CD4-positive, alpha-beta T cell treated with Interleukin-6 for 4 hours (primary cell): ENCODE measurements around the gene SPATA13.
"Not testable (repeated sequence)": the region's sequence is repeated elsewhere in the genome, so short reads cannot be mapped to it uniquely, and the experiment has no call there.

Experiments
- DNase-seq: peaks from one replicate; pipeline ENCODE4 v3.0.0-alpha.2; 2020; ENCODE audit warnings: mixed read lengths

SPATA13 gene

GRCh38 chr13:24202215-24202614, 41.7 kb downstream of the SPATA13 start:
- DNase-seq: no peak

GRCh38 chr13:24203273-24203672, 42.8 kb downstream of the SPATA13 start:
- DNase-seq: no peak

GRCh38 chr13:24203811-24204210, 43.3 kb downstream of the SPATA13 start:
- DNase-seq: peak; percentile 17

- DNase-seq: not testable (repeated sequence)
These were observed 44.6 kb downstream of the SPATA13 start for GRCh38 chr13:24205076-24205475.

GRCh38 chr13:24207841-24208667, 47.5 kb downstream of the SPATA13 start:
- DNase-seq: no peak

- no peak for DNase-seq
These were observed 48.6 kb downstream of the SPATA13 start for GRCh38 chr13:24209138-24209537.

GRCh38 chr13:24212254-24212653, 51.7 kb downstream of the SPATA13 start:
- DNase-seq: no peak

- no peak for DNase-seq
These were observed 52.2 kb downstream of the SPATA13 start for GRCh38 chr13:24212674-24213073.

GRCh38 chr13:24213932-24214331, 53.4 kb downstream of the SPATA13 start:
- DNase-seq: no peak

- no peak for DNase-seq
These were observed 54.0 kb downstream of the SPATA13 start for GRCh38 chr13:24214528-24214927.

GRCh38 chr13:24215126-24215525, 54.6 kb downstream of the SPATA13 start:
- no peak for DNase-seq

- no peak for DNase-seq
These were observed 55.2 kb downstream of the SPATA13 start for GRCh38 chr13:24215732-24216131.

GRCh38 chr13:24216176-24216575, 55.7 kb downstream of the SPATA13 start:
- DNase-seq: no peak

- DNase-seq: not testable (repeated sequence)
These were observed 56.3 kb downstream of the SPATA13 start for GRCh38 chr13:24216779-24217178.

- DNase-seq: peak; percentile 7
These were observed 57.2 kb downstream of the SPATA13 start for GRCh38 chr13:24217601-24218281.

GRCh38 chr13:24218338-24218737, 57.8 kb downstream of the SPATA13 start:
- no peak for DNase-seq

GRCh38 chr13:24218977-24219376, 58.5 kb downstream of the SPATA13 start:
- DNase-seq: no peak

GRCh38 chr13:24220086-24220703, 59.7 kb downstream of the SPATA13 start:
- DNase-seq: peak; percentile 66

GRCh38 chr13:24221007-24221406, 60.5 kb downstream of the SPATA13 start:
- no peak for DNase-seq

GRCh38 chr13:24222756-24223155, 62.2 kb downstream of the SPATA13 start:
- DNase-seq: no peak

- DNase-seq: peak; percentile 7
These were observed 63.1 kb downstream of the SPATA13 start for GRCh38 chr13:24223341-24224231.

GRCh38 chr13:24224232-24224680, 63.7 kb downstream of the SPATA13 start:
- DNase-seq: no peak

- no peak for DNase-seq
These were observed 64.5 kb downstream of the SPATA13 start for GRCh38 chr13:24225062-24225461.
